GM03348 (cell line): ENCODE measurements around the gene HTR3E.
A peak's percentile ranks its signal among the peaks of the same experiment; 100 is the strongest.
"Not testable (repeated sequence)": the region's sequence is repeated elsewhere in the genome, so short reads cannot be mapped to it uniquely, and the experiment has no call there.

Experiments
- DNase-seq: peaks from one replicate; pipeline ENCODE4 v3.0.0; 2012; ENCODE audit warnings: low spot score

HTR3E gene

GRCh38 chr3:184110316-184110725, 13.5 kb downstream of the HTR3E start:
- no peak for DNase-seq

DNA sequence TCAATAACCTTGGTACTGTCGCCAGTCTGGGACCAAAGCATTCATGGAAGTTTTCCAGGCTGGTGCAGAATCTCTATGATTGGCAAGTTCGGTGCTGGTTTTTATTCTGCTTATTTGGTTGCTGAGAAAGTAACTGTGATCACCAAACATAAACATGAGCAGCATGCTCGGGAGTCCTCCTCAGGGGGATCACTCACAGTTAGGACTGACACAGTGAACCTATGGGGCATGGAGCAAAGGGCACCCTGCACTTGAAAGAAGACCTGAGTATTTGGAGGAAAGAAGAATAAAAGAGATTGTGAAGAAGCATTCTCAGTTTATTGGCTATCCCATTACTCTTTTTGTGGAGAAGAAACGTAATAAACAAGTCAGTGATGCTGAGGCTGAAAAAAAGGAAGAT, 19.2 kb downstream of the HTR3E start:
- DNase-seq, result no peak

GRCh38 chr3:184117636-184118035, 20.8 kb downstream of the HTR3E start:
- no peak for DNase-seq

GRCh38 chr3:184121031-184121430, 24.2 kb downstream of the HTR3E start:
- not testable (repeated sequence) for DNase-seq

- DNase-seq, result no peak
Measured at GRCh38 chr3:184126006-184126405, 29.1 kb downstream of the HTR3E start.

GRCh38 chr3:184129012-184129411, 32.1 kb downstream of the HTR3E start:
- DNase-seq, result peak; percentile 75

- no peak for DNase-seq
Measured at GRCh38 chr3:184132945-184133344, 36.1 kb downstream of the HTR3E start.

- DNase-seq, result peak; percentile 81
Measured at GRCh38 chr3:184133840-184134745, 37.2 kb downstream of the HTR3E start.

DNA sequence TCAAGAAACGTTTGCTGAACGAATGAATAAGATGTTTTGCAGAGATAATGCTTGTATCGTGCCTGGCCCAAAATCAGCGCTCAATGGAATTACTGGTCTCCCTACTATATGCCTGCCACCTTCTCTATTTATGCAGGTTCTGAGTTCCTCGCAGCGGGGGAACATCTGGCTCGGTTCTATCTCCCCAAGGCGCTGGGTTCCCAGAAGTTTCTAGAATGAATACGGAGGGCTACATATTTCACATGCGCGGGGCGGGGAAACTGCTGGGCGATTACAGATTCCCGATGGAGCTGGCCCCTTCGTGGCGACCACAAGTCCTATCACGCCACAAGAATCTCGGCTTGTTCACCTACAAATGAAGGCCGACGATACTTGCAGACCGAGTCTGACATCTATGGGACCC, 37.9 kb downstream of the HTR3E start:
- DNase-seq, result no peak

- DNase-seq, result peak; percentile 94
Measured at GRCh38 chr3:184135149-184135910, 38.5 kb downstream of the HTR3E start, which contains the start of gene EIF2B5. EIF2B5 (plus strand) TSS chr3:184135358; CDS start chr3:184135386, 28 bp downstream.

DNA sequence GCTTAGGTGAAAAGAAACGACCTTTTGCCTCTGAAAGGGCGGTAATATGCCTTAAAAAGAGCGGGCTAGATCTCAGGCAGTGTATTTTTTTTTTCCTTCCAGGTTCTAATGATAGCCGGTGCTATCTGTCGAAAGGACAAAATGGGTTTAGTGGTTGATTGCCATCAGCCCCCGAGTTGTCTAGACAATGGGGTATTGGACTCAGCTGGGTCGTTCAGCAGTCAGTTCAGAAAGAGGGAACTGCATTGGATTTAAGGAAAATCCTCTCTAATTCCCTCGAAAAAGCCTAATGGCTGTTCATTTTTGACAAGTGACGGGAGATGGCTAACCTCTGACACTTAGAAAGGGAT, 39.0 kb downstream of the HTR3E start:
- DNase-seq, result no peak

GRCh38 chr3:184140436-184140835, 43.6 kb downstream of the HTR3E start:
- no peak for DNase-seq

GRCh38 chr3:184142199-184142598, 45.3 kb downstream of the HTR3E start:
- no peak for DNase-seq

GRCh38 chr3:184143327-184143726, 46.5 kb downstream of the HTR3E start:
- no peak for DNase-seq

- DNase-seq, result no peak
Measured at GRCh38 chr3:184144505-184144904, 47.6 kb downstream of the HTR3E start.

GRCh38 chr3:184145111-184145524, 48.3 kb downstream of the HTR3E start:
- peak; percentile 34 for DNase-seq

GRCh38 chr3:184145751-184146270, 48.9 kb downstream of the HTR3E start:
- DNase-seq, result no peak

GRCh38 chr3:184148076-184148475, 51.2 kb downstream of the HTR3E start:
- no peak for DNase-seq

- no peak for DNase-seq
Measured at GRCh38 chr3:184149123-184149522, 52.3 kb downstream of the HTR3E start.

DNA sequence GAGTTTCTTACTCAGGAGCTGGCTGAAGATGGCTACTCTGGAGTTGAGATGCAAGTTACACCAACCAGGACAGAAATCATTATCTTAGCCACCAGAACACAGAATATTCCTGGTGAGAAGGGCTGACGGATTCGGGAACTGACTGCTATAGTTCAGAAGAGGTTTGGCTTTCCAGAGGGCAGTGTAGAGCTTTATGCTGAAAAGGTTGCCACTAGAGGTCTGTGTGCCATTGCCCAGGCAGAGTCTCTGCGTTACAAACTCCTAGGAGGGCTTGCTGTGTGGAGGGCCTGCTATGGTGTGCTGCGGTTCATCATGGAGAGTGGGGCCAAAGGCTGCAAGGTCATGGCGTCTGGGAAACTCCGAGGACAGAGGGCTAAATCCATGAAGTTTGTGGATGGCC, 52.9 kb downstream of the HTR3E start:
- not testable (repeated sequence) for DNase-seq

- peak; percentile 94 for DNase-seq
Measured at GRCh38 chr3:184154885-184155643, 58.2 kb downstream of the HTR3E start, which contains the start of gene DVL3. DVL3 (plus strand) TSS chr3:184155377; CDS start chr3:184155636, 259 bp downstream.
